HEK293 (cell line): ENCODE measurements around the gene EIPR1.

Experiments used
- CTCF ChIA-PET: fragments of 350-600 bp; formaldehyde crosslinking; extraction: SDS; loops from one replicate; lab custom pipeline; 2021; ENCODE audit warnings: antibody characterized with exemption; lab: Yijun Ruan, JAX
- POLR2A ChIA-PET: fragments of 300-600 bp; formaldehyde crosslinking; extraction: SDS; loops from one replicate; lab custom pipeline; 2020; ENCODE audit warnings: antibody characterized with exemption, inconsistent platforms; lab: Yijun Ruan, JAX
- H3K27ac ChIP-seq: fragments of 200-500 bp; sonication (Bioruptor generic); 2 replicates; pipeline ENCODE4 v1.5.1; 2014; ENCODE audit warnings: low read depth, low read length, control low read depth, inconsistent platforms; ENCODE audit errors: extremely low read depth
- H3K36me3 ChIP-seq, 2 experiments: fragments of 200-500 bp in 1 of 2; sonication (Bioruptor generic) in 1 of 2; 1 replicate in 1 of 2; 2 replicates in 1 of 2; pipeline ENCODE4 v1.5.1; 2014 to 2017; ENCODE audit warnings: inconsistent platforms in 2 of 2, low read length in 2 of 2; ENCODE audit not compliant: control insufficient read depth in 2 of 2, insufficient read depth in 1 of 2
- H3K4me1 ChIP-seq: fragments of 200-500 bp; sonication (Bioruptor generic); 2 replicates; pipeline ENCODE4 v1.5.1; 2014; ENCODE audit warnings: mild to moderate bottlenecking, low read length, inconsistent platforms; ENCODE audit not compliant: control insufficient read depth, insufficient read depth
- H3K4me3 ChIP-seq: 2 replicates; pipeline ENCODE4 v1.5.1; 2011; ENCODE audit warnings: low read depth, mild to moderate bottlenecking, control low read depth, low read length, moderate library complexity
- H3K9me3 ChIP-seq: fragments of 200-500 bp; sonication (Bioruptor generic); 2 replicates; pipeline ENCODE4 v1.5.1; 2014; ENCODE audit warnings: low read depth, low read length, inconsistent platforms; ENCODE audit not compliant: control insufficient read depth, insufficient read depth
- BCL11A ChIP-seq: fragments of 450-650 bp; formaldehyde crosslinking; IDR thresholded peaks from 2 replicates; pipeline ENCODE4 v1.5.1; 2016; ENCODE audit warnings: low read depth, missing biosample characterization, missing genetic modification characterization
- KLF16 ChIP-seq: fragments of 450-650 bp; formaldehyde crosslinking; IDR thresholded peaks from 2 replicates; pipeline ENCODE4 v1.5.1; 2017; ENCODE audit warnings: missing biosample characterization, missing genetic modification characterization
- MZF1 ChIP-seq: fragments of 450-650 bp; formaldehyde crosslinking; IDR thresholded peaks from 2 replicates; pipeline ENCODE4 v1.5.1; 2017; ENCODE audit warnings: missing biosample characterization, missing genetic modification characterization, borderline replicate concordance
- SCRT1 ChIP-seq: fragments of 450-650 bp; formaldehyde crosslinking; IDR thresholded peaks from 2 replicates; pipeline ENCODE4 v1.5.1; 2016; ENCODE audit warnings: missing biosample characterization, missing genetic modification characterization, borderline replicate concordance
- TCF7L2 ChIP-seq: IDR thresholded peaks from 2 replicates; pipeline ENCODE4 v1.6.1; 2011; ENCODE audit warnings: low read depth, mild to moderate bottlenecking, inconsistent platforms, low read length, moderate library complexity, borderline replicate concordance
- ZBTB17 ChIP-seq: fragments of 450-650 bp; formaldehyde crosslinking; IDR thresholded peaks from 2 replicates; pipeline ENCODE4 v1.5.1; 2016; ENCODE audit warnings: missing biosample characterization, missing genetic modification characterization
- ZNF114 ChIP-seq: fragments of 450-650 bp; formaldehyde crosslinking; IDR thresholded peaks from 2 replicates; pipeline ENCODE4 v1.5.0; 2017; ENCODE audit warnings: missing biosample characterization, missing genetic modification characterization
- ZNF148 ChIP-seq: fragments of 450-650 bp; formaldehyde crosslinking; IDR thresholded peaks from 2 replicates; pipeline ENCODE4 v1.5.0; 2017; ENCODE audit warnings: missing biosample characterization, missing genetic modification characterization, borderline replicate concordance
- ZNF2 ChIP-seq: fragments of 450-650 bp; formaldehyde crosslinking; IDR thresholded peaks from 2 replicates; pipeline ENCODE4 v1.5.1; 2016; ENCODE audit warnings: missing biosample characterization, missing genetic modification characterization
- ZNF473 ChIP-seq: fragments of 450-650 bp; formaldehyde crosslinking; IDR thresholded peaks from 2 replicates; pipeline ENCODE4 v1.5.1; 2017; ENCODE audit warnings: missing biosample characterization, missing genetic modification characterization
- ZNF560 ChIP-seq: fragments of 450-650 bp; formaldehyde crosslinking; IDR thresholded peaks from 2 replicates; pipeline ENCODE4 v1.5.1; 2017; ENCODE audit warnings: missing biosample characterization, missing genetic modification characterization, borderline replicate concordance
- ZNF654 ChIP-seq: fragments of 450-650 bp; formaldehyde crosslinking; IDR thresholded peaks from 2 replicates; pipeline ENCODE4 v1.5.1; 2016; ENCODE audit warnings: low read depth, missing biosample characterization, missing genetic modification characterization
- ZNF664 ChIP-seq: fragments of 450-650 bp; formaldehyde crosslinking; IDR thresholded peaks from 2 replicates; pipeline ENCODE4 v1.5.1; 2016; ENCODE audit warnings: missing biosample characterization, missing genetic modification characterization
- ZXDB ChIP-seq: fragments of 450-650 bp; formaldehyde crosslinking; IDR thresholded peaks from 2 replicates; pipeline ENCODE4 v1.5.1; 2016; ENCODE audit warnings: missing biosample characterization, missing genetic modification characterization
- TF ChIP-seq, protein P1 (sequence below): fragments of 450-650 bp; formaldehyde crosslinking; IDR thresholded peaks from 2 replicates; pipeline ENCODE4 v1.5.1; 2016; ENCODE audit warnings: missing biosample characterization, missing genetic modification characterization
- TF ChIP-seq, protein P2 (sequence below): fragments of 450-650 bp; formaldehyde crosslinking; IDR thresholded peaks from 2 replicates; pipeline ENCODE4 v1.5.1; 2016; ENCODE audit warnings: missing biosample characterization, missing genetic modification characterization
- TF ChIP-seq, protein P3 (sequence below): fragments of 450-650 bp; formaldehyde crosslinking; IDR thresholded peaks from 2 replicates; pipeline ENCODE4 v1.5.1; 2016; ENCODE audit warnings: missing biosample characterization, missing genetic modification characterization

Gene EIPR1

DNA sequence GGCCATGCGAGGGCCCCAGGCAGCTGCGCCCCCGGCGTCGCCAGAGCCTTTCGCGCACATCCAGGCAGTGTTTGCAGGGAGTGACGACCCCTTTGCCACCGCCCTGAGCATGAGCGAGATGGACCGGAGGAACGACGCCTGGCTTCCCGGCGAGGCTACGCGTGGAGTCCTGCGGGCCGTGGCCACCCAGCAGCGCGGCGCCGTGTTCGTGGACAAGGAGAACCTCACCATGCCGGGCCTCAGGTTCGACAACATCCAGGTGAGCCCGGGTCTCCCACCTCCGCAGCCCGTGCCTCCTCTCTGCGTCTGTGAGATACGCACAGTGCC lies 10.8 kb upstream of the EIPR1 start:
- no peak overlapping the region for H3K27ac ChIP-seq
- TF ChIP-seq TCF7L2 (no peak), ZBTB17 (tag by site-specific recombination) (no peak), MZF1 (tag by site-specific recombination) (no peak), ZNF654 (tag by site-specific recombination) (no peak), ZNF473 (tag by site-specific recombination) (no peak), ZNF664 (tag by site-specific recombination) (no peak), ZNF560 (no peak), ZNF148 (tag by site-specific recombination) (no peak), ZXDB (tag by site-specific recombination) (no peak), BCL11A (tag by site-specific recombination) (no peak), SCRT1 (tag by site-specific recombination) (no peak), ZNF2 (no peak)
- TF ChIP-seq, protein P1, sequence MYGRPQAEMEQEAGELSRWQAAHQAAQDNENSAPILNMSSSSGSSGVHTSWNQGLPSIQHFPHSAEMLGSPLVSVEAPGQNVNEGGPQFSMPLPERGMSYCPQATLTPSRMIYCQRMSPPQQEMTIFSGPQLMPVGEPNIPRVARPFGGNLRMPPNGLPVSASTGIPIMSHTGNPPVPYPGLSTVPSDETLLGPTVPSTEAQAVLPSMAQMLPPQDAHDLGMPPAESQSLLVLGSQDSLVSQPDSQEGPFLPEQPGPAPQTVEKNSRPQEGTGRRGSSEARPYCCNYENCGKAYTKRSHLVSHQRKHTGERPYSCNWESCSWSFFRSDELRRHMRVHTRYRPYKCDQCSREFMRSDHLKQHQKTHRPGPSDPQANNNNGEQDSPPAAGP (tag by site-specific recombination): no peak
- TF ChIP-seq, protein P2, sequence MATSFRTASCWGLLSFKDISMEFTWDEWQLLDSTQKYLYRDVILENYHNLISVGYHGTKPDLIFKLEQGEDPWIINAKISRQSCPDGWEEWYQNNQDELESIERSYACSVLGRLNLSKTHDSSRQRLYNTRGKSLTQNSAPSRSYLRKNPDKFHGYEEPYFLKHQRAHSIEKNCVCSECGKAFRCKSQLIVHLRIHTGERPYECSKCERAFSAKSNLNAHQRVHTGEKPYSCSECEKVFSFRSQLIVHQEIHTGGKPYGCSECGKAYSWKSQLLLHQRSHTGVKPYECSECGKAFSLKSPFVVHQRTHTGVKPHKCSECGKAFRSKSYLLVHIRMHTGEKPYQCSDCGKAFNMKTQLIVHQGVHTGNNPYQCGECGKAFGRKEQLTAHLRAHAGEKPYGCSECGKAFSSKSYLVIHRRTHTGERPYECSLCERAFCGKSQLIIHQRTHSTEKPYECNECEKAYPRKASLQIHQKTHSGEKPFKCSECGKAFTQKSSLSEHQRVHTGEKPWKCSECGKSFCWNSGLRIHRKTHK (tag by site-specific recombination): no peak
- TF ChIP-seq, protein P3, sequence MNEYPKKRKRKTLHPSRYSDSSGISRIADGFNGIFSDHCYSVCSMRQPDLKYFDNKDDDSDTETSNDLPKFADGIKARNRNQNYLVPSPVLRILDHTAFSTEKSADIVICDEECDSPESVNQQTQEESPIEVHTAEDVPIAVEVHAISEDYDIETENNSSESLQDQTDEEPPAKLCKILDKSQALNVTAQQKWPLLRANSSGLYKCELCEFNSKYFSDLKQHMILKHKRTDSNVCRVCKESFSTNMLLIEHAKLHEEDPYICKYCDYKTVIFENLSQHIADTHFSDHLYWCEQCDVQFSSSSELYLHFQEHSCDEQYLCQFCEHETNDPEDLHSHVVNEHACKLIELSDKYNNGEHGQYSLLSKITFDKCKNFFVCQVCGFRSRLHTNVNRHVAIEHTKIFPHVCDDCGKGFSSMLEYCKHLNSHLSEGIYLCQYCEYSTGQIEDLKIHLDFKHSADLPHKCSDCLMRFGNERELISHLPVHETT: no peak
- ChIA-PET CTCF (no interaction called here), POLR2A (no interaction called here)
- no peak overlapping the region for H3K4me3 ChIP-seq
- H3K36me3 ChIP-seq: peaks cover 22 to 51% of the 10 kb centered on the region in 2 experiments
- peaks cover 4% of the 10 kb centered on the region; the same call in 1 of the 2 replicates for H3K4me1 ChIP-seq
- H3K9me3 ChIP-seq: no peaks in the 10 kb centered on the region

- Histone ChIP-seq H3K9me3 (no peaks in the 10 kb centered on the region), H3K27ac (no peak overlapping the region), H3K4me3 (no peak overlapping the region), H3K4me1 (peaks cover 4% of the 10 kb centered on the region; the same call in 1 of the 2 replicates), H3K36me3 (peaks cover 25 to 50% of the 10 kb centered on the region in 2 experiments)
- ChIA-PET CTCF (no interaction called here), POLR2A (no interaction called here)
- no peak for TF ChIP-seq KLF16 (tag by site-specific recombination)
- no peak for TF ChIP-seq ZNF114 (tag by site-specific recombination)
Observed at GRCh38 chr2:3387644-3388411, 10.2 kb upstream of the EIPR1 start.
